ENCODE results near the gene RRBP1.
"Not testable (repeated sequence)": the region's sequence is repeated elsewhere in the genome, so short reads cannot be mapped to it uniquely, and the experiment has no call there.

RRBP1 gene

DNA sequence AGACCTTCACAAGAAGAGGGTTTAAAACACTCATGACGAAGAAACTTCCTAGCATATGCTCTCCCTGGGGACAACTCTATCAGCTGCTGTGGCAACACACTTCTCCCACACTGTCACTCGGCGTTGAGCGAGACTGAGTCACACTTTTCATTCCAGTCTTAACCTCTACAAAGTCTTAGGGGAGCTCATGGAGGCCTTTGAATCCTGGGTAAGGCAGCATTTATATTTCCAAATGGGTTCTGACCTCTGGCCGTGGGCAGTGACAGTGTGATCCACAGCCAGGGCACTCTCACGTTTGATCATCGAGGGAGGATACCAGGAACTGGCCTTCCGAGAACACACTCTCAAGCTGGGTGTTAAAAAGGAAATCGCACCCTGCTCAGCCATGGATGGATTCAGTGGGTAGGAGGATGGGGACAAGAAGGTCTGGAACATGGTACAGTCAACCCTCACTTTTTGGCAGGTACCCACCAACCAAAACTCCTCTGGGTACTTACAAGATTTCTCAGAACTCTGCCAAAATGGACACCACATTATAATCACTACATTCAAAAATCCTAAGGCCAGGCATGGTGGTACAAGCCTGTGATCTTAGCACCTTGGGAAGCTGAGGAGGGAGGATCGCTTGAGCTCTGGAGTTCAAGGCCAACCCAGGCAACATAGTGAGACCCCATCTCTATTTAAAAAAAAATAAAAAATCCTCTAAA is 19.6 kb downstream of the RRBP1 start:
- no peak for DNase-seq

DNA sequence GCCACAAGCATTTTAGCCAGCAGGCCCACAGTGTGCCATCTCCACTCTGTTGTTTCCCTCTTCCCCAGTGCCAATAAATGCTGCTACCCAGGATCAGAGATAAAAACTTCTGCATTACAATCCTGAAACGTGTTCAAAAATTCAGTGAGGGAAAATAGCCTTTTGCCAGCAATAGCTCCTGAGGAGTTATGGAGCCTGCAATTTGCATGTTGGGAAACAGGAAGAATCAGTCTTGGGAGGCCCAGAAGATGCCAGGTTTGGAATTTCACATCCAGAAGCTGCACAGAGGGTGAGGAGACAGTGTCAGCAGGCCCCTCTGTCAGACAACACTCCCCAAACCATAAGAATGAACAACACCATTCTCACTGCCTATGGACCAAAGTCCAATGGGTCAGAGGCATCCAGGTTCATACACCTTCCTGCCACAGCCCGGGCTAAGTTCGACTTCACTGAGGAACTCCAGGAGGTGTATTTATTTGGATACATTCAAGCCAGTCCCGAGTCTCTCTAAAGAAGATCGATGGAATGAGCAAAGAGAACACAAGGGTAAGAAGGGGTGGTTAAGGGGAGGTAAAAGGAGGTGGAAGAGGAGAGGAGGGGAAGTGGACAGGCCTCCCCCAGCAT is 20.8 kb downstream of the RRBP1 start:
- DNase-seq, result no peak

DNA sequence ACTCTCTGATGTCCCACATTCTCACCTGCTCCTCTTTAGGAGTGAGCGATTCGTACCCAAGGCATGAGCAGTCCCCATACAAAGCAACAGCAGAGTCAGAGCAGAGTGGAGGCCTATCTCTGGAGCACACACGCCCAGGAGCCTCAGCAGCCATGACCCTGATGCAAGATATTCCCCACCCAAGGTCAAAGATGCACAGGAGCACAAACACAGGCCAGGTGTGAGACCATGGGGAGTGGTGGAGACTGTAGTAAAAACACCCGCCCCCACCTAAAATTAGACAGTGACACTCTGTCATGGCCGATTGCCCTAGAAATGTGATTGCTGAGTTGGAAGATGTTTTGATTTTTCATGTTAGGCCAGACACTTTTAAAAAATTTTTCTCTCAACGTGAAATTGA is 21.4 kb downstream of the RRBP1 start:
- DNase-seq, result no peak

DNA sequence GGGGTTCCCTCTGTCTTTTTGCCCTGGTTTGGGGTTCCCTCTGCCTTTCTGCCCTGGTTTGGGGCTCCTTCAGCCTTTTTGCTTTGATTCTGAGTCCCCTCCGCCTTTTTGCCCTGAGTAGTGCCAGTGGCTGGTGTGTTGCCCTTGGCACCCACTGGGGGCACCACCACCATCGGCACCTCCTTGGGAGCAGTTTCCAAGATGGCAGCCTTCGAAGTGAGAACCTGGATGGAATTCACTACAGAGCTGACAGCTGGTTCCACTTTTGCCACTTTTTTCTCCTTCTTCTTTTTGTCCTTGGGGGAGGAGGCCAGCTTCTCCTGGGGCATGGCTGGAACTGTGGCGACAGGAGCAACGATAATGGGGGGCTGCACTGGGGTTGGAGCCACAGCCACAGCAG is 22.2 kb downstream of the RRBP1 start:
- no peak for DNase-seq

DNA sequence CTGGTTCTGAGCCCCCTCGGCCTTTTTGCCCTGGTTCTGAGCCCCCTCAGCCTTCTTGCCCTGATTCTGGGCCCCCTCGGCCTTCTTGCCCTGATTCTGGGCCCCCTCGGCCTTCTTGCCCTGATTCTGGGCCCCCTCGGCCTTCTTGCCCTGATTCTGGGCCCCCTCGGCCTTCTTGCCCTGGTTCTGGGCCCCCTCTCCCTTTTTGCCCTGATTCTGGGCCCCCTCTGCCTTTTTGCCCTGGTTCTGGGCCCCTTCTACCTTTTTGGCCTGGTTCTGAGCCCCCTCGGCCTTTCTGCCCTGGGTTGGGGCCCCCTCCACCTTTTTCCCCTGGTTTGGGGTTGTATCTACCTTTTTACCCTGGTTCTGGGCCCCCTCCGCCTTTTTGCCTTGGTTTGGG is 22.7 kb downstream of the RRBP1 start:
- DNase-seq, result not testable (repeated sequence)

DNA sequence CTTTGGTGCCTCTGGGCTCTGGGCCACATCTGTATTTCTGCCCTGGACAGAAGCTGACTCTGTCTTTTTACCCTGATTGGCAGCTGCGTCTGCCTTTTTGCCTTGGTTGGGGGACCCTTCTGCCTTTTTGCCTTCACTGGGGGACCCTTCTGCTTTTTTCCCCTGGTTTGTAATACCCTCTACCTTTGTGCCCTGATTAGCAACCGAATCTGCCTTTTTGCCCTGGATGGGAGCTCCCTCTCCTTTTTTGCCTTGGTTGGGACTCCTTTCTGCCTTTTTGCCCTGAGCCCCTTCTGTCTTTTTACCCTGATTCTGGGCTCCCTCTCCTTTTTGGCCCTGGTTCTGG is 23.4 kb downstream of the RRBP1 start:
- no peak for DNase-seq

DNA sequence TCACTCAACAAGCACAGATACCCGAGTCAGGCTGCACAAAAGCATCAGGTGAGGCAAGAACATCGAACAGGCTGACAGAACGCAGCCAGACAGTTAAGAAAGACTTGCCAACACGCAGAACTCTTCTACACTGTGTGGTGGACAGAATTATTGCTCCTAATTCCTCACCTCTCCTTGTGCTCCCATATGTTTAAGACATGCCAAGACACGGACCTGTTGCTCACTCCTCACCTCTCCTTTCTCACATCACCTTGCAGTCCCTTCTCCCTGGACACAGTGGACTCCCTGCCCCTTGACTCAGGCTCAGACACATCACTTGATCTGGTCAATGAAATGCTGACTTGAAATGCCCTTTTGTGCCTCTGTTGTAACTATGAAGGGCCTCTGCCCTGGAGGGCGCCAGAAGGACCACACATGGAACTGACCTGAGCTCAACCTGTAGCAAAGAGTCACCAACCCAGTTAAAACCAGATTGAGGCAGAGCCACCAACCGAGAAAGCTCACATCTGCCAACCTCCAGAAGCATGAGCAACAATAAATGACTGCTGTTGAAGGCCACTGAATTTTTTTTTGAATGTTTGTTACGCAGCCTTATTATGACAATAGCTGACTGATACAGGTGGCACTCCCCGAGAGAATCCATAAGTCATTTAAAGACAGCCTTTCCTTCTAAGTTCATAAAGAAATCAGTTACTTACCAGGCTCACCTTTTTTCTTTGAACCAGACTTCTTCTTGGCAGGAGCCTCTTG is 24.0 kb downstream of the RRBP1 start:
- DNase-seq, result no peak

DNA sequence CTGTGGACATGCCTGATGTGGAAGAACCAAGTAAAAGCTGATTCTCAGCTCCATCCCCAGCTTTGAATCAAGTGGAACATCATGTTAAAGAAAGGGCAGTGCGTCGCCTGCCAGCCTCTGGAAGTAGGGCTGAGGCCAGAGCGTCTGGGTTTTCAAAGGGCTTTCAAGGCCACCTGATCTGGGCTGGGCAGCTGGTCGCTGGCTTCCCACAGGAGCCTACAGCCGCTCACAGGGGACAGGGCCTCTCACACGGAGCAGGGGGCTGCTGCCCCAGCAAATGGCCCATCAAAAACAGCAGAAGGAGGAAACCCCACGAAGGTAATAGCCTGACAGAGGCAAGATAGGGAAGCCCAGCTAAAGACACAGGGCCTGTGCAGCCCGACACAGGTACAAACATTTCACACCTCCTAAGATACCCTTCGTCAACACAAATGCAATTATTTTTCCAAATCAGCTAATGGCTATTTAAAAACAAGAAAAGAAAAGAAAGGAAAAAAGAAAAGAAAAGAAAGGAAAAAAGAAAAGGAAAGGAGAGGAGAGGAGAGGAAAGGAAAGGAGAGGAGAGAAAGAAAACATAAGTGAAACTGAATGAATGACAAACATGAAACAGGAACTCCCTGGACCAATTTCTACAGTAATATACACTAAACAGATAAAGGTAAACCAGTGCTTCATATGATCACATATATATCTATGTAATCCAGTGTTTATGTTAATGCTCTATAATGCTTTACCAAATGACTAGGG is 24.8 kb downstream of the RRBP1 start:
- DNase-seq, result no peak

DNA sequence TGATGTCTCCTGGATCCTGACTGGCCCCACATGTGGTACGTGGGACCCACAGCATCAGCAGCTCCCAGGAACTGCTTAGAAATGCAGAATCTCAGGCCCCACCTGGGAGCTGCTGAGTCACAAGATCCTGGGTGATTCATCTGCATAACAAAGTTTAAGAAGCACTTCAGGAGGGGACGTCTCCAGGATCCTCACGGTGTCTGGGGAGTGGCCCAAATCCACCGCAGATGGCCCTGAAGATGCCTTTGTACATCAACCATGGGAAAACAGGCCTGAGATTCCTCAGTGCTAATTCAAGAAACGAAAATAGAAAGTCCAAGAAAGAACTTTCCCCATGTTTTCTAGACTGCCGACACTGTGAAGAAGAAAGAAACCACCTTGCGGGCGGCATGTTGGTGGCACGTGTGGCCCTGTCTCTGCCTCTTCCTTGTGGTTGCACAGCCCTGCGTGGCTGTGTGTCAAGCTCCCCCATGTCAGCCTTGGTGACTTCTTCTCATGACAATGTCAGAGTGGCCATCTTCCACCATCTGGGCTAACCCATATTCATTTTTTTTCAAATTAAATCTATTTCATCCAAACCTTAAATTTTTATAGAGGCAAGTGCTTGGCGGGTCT is 26.1 kb downstream of the RRBP1 start:
- DNase-seq, result no peak

DNA sequence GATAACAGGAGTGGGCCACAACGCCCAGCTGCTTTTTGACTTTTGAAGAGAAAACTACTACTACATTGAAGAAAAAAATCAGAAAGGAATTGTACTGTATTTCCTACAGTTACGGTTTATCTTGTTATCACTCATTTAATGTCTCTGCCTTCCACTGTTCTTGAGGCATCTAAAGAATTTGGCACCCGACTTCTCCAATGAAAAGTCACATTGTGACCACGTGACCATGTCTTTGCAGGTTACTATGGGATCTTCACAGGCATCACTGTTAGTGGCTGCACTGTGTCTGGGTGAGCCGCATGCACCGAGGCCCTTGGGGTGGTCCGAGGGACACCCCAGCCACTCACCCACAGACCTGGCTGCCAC is 26.8 kb downstream of the RRBP1 start:
- no peak for DNase-seq

DNA sequence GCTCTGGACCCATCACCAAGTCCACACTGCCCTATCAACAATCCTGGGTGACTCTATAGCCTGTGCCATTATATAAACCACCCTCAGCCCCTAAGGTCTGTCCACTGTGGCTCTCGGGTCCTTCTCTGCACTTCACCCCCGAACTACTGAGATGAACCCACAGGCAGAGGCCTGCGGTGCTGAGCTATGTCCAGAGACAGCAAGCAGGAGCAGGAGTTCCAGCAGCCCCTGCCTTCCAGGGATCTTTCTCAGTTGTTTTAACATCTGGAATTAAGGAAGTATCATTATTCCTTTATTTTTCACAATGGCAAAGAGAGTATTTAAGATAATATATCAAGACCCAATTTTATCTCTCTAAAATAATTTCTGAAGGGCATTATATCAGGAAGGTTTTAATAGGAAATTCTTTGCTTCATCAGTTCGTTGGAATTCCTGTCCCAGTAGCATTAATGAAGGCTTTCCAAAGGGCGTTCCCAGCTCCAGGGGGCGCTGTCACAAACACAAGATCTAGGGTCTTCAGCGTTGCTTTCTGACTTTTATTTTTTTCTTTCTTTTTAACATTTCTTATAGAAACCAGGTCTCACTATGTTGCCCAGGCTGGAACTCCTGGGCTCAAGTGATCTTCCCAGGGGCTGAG is 27.3 kb downstream of the RRBP1 start:
- peak; percentile 22 for DNase-seq

DNA sequence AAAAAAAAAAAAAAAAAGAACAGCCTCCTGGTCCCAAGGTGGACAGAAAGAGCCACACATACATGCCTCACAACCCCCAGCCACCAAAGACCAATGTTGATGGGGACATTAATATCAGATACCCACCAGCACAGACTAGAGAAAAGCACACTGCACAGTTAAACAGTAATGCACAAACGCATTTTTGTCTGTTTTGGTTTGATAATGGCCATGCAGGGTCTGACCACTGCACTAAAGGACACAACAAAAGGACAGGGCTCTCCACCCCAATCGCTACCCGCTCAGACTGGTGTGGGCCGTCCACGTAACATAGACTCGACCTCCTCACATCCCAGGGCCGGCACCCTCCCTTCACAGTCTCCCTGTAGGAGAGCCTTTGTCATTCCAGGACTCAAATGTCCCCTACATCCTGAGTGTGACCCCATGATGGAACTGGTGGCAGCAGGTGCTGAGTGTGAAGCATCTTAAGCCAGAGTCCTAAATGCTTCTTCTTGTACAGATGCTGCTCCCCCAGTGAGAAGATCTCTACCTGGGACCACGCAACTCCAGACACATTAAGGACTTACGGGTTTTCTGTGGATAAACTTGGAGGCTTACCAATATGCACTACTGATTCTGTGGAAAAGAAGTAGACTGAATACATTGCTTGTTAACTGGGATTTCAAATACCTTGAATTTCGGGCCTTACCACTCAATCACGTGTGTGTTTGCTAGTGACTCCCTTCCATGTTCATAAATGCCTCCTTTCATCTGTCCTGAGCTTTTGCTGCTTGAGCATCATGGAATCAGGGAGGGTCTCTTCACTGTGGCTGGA is 28.0 kb downstream of the RRBP1 start:
- DNase-seq, result no peak

DNA sequence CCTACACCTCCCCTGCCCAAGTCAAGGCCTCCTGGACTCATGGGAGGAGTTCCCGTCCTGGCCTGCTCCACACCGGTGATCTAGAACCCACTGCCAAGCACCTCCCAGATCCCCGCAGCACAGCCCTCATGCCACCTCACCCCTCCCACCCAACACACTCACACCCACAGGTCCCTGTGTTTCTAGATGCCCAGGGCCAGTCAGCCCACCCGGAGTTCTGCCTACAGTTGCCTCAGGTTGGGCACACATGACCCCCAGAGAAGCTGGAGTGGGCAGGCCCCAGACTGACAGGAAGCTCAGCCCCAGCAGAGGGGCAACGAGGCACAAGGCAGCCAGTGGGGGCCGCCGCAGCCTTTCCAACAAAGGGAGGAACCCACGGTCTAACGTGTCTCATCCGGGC is 29.6 kb downstream of the RRBP1 start:
- no peak for DNase-seq

DNA sequence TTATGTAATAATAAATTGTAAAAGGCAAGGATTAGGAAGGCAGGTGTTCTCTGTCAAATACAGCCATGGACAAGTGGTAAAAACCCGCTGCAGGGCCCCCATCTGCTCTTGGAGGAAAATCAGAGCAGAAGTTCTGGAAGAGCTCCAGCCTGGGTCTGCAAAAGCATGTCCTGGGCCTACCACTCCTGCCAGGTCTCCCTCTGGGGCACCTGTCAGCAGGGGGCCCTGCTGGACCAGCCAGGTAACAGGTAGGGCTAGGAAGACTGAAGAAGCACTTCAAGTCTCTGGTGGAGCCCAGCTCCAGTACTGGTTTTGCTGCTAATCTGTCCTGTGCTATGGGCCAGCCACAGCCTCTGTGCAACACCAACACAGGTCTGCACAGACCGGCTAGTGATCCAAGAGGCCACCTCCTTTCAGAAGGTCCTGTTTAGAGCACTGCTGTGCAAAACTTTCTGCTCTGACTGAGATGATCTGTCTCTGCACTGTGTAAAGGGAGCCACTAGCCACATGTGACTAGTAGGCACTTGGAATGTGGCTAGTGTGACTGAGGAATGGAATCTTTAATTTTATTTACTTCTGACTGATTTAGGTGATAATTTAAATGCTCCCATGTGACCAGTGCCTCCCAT is 30.2 kb downstream of the RRBP1 start:
- DNase-seq, result no peak

DNA sequence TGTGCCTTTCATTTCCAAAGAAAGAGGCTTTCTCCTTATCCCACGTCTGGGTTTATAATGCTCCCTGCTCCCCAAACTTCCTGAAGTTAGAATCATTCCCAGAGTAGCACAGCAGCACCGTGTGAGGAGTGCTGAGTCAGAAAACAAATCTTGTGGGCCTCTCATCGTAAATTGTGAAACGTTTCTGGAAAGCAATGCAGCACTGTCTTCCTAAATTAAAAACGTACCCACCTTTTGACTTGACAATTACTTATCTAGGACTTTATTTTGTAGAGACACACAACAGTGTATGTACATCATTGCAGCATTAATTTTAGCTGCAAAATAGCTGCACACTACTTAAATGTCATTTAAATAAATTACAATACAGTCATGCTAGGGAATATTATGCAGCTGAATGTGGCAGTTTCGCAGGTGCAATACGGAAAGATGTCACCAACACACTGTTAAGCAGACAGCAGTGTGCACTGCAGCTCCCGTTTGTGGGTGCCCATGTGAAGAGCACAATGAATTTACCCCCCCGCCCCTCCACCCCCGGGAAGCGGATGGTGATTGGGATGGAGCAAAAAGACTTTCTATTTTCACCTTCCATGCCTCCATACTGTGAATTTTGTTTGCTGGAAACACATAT is 30.8 kb downstream of the RRBP1 start:
- DNase-seq, result no peak

DNA sequence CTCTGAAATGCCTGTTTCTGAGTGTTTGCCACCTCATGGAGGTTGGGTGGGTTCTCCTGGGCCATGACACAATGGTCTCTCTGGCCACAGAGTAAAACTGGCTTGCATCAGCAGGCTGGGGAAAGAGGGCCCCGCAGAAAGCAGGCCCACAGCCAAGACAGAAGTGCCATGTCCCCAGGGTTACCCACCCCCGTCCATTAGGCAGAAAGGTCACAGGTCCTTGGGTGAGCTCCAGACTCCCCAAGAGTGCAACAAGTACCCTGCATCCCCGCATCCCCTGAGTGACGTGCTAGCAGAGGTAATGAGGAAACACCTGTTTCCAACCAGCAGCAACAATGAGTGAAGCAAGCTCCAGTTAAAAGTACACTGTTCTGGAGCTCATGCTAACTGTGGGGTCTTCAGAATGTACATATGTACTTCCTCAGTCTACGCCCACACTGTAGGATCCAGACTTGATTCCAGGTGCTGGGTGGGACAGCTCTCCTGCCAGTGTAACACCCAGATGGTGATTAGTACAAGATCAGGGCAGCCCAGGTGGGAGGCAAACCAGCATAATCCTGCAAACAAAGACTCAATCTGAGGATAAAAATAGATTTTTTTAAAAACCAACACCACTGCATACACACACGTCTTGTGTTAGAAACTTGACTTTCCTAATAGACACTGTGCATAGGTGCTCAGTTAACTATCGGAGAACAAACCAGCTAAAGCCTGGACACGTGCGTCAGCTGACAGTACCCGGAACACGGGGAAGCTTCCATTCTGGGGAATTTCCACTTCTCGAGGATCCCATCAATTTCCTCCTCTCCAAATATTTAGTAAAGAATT is 31.5 kb downstream of the RRBP1 start:
- DNase-seq, result no peak

DNA sequence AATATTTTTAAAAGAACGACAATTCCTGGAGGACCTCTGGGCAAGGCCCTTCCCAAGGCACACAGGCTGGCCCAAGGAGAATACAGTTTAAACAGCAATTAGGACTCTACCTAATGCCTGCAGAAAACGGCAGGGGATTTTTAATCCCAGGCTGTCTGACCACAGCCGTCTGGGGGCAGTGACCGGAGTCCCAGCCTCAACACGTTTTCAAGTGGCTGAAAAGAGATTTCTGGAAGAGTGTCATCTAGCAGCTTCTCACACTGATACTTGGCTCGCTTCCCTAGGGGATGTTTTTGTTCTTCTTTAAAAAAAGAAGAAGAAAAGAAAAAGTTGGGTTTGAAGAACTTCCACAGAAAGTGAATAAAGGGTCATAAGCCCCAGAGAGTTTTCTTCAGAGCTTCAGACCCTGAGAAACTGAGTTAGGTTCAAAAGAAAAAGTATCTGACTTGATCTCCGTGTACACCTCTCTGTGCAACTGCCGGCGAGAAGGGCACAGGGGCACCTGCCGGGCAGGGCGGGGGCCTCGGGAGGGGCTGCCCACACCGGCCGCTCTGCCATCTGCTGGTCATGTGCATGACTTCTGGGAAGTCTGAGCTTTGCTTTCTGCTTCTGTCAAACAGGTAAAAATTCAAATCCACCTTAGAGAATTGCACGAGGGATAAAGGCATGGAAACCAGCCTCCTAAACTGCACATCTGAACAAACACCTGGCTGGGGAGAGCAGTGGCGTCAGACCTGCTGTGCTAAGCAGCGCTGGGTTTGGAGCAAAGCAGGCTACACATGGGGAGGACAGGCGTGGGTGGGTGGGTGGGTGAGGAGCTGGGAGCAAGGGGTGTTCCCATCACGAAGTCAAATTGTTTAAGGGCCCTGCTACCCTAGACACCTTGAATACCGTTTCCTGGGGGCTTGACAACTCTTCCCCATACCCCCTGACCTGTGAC is 33.0 kb downstream of the RRBP1 start:
- DNase-seq, result peak; percentile 79

DNA sequence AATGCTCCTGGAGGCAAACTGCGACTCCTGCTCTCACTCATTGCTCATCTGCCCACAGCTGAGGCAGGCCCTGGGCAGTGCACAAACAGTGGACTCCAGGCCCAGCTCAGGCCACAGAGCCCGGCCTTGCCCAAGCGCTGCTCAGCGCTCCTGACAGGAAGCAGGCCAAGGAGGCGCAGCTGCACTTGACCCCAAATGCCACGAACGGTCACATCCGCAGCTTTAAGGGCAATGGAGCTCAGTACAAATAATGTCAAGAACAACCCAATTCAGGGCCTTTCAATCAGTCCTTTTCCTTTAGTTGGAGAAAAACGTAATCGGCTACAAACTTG is 33.8 kb downstream of the RRBP1 start:
- DNase-seq, result no peak
